ENCODE results near the gene EVC.
"Not testable (repeated sequence)": the region's sequence is repeated elsewhere in the genome, so short reads cannot be mapped to it uniquely, and the experiment has no call there.

The EVC gene

GRCh38 chr4:5810151-5810550 is 99.2 kb downstream of the EVC start:
- H3K9ac ChIP-seq (ENCODE audit: low read length): no peak overlapping the region
- H3K9me2 ChIP-seq (replicated peaks; ENCODE audit: insufficient read depth, low read length): no peaks in the 10 kb centered on the region
- no peak for DNase-seq
- H3K79me2 ChIP-seq (ENCODE audit: low read length): no peaks in the 10 kb centered on the region
- H2AFZ ChIP-seq (ENCODE audit: low read length): no peak overlapping the region
- no peaks in the 10 kb centered on the region for H4K20me1 ChIP-seq (ENCODE audit: insufficient read depth, low read length)
- H3F3A ChIP-seq (ENCODE audit: insufficient read depth, low read length): no peaks in the 10 kb centered on the region
- TF ChIP-seq EZH2 (optimal IDR thresholded peaks at IDR 0.05; ENCODE audit: low read depth, low read length) (no peak), EZH2phosphoT487 (IDR thresholded peaks at IDR 0.05; ENCODE audit: low read length) (no peak)
- TF ChIP-seq, protein P1, sequence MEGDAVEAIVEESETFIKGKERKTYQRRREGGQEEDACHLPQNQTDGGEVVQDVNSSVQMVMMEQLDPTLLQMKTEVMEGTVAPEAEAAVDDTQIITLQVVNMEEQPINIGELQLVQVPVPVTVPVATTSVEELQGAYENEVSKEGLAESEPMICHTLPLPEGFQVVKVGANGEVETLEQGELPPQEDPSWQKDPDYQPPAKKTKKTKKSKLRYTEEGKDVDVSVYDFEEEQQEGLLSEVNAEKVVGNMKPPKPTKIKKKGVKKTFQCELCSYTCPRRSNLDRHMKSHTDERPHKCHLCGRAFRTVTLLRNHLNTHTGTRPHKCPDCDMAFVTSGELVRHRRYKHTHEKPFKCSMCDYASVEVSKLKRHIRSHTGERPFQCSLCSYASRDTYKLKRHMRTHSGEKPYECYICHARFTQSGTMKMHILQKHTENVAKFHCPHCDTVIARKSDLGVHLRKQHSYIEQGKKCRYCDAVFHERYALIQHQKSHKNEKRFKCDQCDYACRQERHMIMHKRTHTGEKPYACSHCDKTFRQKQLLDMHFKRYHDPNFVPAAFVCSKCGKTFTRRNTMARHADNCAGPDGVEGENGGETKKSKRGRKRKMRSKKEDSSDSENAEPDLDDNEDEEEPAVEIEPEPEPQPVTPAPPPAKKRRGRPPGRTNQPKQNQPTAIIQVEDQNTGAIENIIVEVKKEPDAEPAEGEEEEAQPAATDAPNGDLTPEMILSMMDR (IDR thresholded peaks at IDR 0.05; ENCODE audit: low read length): no peak
- no peaks in the 10 kb centered on the region for H3K9me3 ChIP-seq (replicated peaks; ENCODE audit: insufficient read depth, low read length)
- no peaks in the 10 kb centered on the region for H3K36me3 ChIP-seq (replicated peaks; ENCODE audit: insufficient read depth, low read length)
- H3K27ac ChIP-seq (ENCODE audit: low read length): no peak overlapping the region
- no peak overlapping the region for H3K4me2 ChIP-seq (ENCODE audit: low read depth, low read length)
- no peaks in the 10 kb centered on the region for H3K27me3 ChIP-seq (replicated peaks; ENCODE audit: insufficient read depth, low read length)
- H3K4me1 ChIP-seq (ENCODE audit: low read length): no peaks in the 10 kb centered on the region
- no peak overlapping the region for H3K4me3 ChIP-seq (ENCODE audit: low read length)

DNA sequence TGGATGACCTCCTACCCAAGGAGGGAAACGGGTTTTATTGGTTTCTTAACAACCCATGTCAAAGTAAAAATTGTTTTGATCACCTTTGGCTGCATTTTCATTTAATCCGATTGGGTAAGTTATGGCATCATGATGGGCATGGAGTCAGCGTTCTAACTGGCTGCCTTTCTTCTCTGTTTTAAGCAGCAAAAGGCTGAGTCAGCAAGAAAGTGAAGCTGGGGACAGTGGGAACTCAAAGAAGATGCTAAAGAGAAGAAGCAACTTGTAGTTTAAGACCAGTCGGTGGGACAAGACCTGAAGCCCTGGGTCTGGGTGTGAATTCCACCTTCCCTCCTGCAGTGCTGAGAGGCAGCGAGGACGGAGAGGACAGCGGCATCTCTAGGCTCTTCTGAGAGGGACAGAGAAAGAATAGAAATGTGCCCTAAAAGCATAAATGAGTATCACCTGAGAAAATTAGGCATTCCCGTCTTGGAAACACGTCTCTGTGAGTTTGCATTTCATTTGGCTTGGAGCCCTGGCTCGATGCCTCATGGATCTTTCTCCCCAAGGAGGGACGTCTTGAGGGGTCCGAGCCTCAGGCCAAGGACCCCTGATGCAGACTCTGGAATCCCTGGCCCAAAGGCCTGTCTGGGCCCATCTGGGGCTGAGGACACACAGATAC is 99.9 kb downstream of the EVC start:
- H3K9me2 ChIP-seq (replicated peaks; ENCODE audit: insufficient read depth, low read length): no peaks in the 10 kb centered on the region
- TF ChIP-seq, protein P1 (IDR thresholded peaks at IDR 0.05; ENCODE audit: low read length): no peak
- TF ChIP-seq EZH2phosphoT487 (IDR thresholded peaks at IDR 0.05; ENCODE audit: low read length) (no peak), EZH2 (optimal IDR thresholded peaks at IDR 0.05; ENCODE audit: low read depth, low read length) (no peak)
- H3K27me3 ChIP-seq (replicated peaks; ENCODE audit: insufficient read depth, low read length): no peaks in the 10 kb centered on the region
- no peaks in the 10 kb centered on the region for H3F3A ChIP-seq (ENCODE audit: insufficient read depth, low read length)
- no peaks in the 10 kb centered on the region for H3K79me2 ChIP-seq (ENCODE audit: low read length)
- no peak for DNase-seq
- no peaks in the 10 kb centered on the region for H3K4me1 ChIP-seq (ENCODE audit: low read length)
- H3K9ac ChIP-seq (ENCODE audit: low read length): no peak overlapping the region
- H3K9me3 ChIP-seq (replicated peaks; ENCODE audit: insufficient read depth, low read length): no peaks in the 10 kb centered on the region
- H3K4me2 ChIP-seq (ENCODE audit: low read depth, low read length): no peak overlapping the region
- no peaks in the 10 kb centered on the region for H4K20me1 ChIP-seq (ENCODE audit: insufficient read depth, low read length)
- H3K36me3 ChIP-seq (replicated peaks; ENCODE audit: insufficient read depth, low read length): no peaks in the 10 kb centered on the region
- H3K27ac ChIP-seq (ENCODE audit: low read length): no peak overlapping the region
- H3K4me3 ChIP-seq (ENCODE audit: low read length): no peak overlapping the region
- H2AFZ ChIP-seq (ENCODE audit: low read length): no peak overlapping the region

DNA sequence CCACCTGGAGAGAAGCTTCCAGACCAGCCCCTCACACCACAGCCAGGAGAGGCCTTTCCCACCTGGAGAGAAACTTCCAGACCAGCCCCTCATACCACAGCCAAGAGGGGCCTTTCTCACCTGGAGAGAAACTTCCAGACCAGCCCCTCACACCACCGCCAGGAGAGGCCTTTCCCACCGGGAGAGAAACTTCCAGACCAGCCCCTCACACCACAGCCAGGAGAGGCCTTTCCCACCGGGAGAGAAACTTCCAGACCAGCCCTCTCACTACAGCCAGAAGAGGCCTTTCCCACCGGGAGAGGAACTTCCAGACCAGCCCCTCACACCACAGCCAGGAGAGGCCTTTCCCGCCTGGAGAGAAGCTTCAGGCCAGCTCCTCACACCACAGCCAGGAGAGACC is 101.1 kb downstream of the EVC start:
- not testable (repeated sequence) for H3K27me3 ChIP-seq (replicated peaks; ENCODE audit: insufficient read depth, low read length); H3K79me2 ChIP-seq (ENCODE audit: low read length); H3K9me2 ChIP-seq (replicated peaks; ENCODE audit: insufficient read depth, low read length); H3K9me3 ChIP-seq (replicated peaks; ENCODE audit: insufficient read depth, low read length); DNase-seq; H3K9ac ChIP-seq (ENCODE audit: low read length); H3K36me3 ChIP-seq (replicated peaks; ENCODE audit: insufficient read depth, low read length); H4K20me1 ChIP-seq (ENCODE audit: insufficient read depth, low read length); H3K27ac ChIP-seq (ENCODE audit: low read length); H3K4me1 ChIP-seq (ENCODE audit: low read length); H2AFZ ChIP-seq (ENCODE audit: low read length); H3F3A ChIP-seq (ENCODE audit: insufficient read depth, low read length); H3K4me3 ChIP-seq (ENCODE audit: low read length); H3K4me2 ChIP-seq (ENCODE audit: low read depth, low read length)

GRCh38 chr4:5812506-5813229 is 101.7 kb downstream of the EVC start:
- no peaks in the 10 kb centered on the region for H3K4me1 ChIP-seq (ENCODE audit: low read length)
- H3K36me3 ChIP-seq (replicated peaks; ENCODE audit: insufficient read depth, low read length): no peaks in the 10 kb centered on the region
- peak; percentile 56 for DNase-seq

More at GRCh38 chr4:5812506-5813229, 101.7 kb downstream of the EVC start:
- Histone ChIP-seq H4K20me1 (ENCODE audit: insufficient read depth, low read length) (no peaks in the 10 kb centered on the region), H3K27me3 (replicated peaks; ENCODE audit: insufficient read depth, low read length) (no peaks in the 10 kb centered on the region), H3K4me2 (ENCODE audit: low read depth, low read length) (no peak overlapping the region), H3K9ac (ENCODE audit: low read length) (no peak overlapping the region), H3K9me3 (replicated peaks; ENCODE audit: insufficient read depth, low read length) (no peaks in the 10 kb centered on the region), H3K27ac (ENCODE audit: low read length) (no peak overlapping the region), H2AFZ (ENCODE audit: low read length) (no peak overlapping the region), H3K4me3 (ENCODE audit: low read length) (no peak overlapping the region), H3F3A (ENCODE audit: insufficient read depth, low read length) (no peaks in the 10 kb centered on the region), H3K9me2 (replicated peaks; ENCODE audit: insufficient read depth, low read length) (no peaks in the 10 kb centered on the region), H3K79me2 (ENCODE audit: low read length) (no peaks in the 10 kb centered on the region)
- TF ChIP-seq, protein P1 (IDR thresholded peaks at IDR 0.05; ENCODE audit: low read length): peak; percentile 68
- no peak for TF ChIP-seq EZH2 (optimal IDR thresholded peaks at IDR 0.05; ENCODE audit: low read depth, low read length)
- no peak for TF ChIP-seq EZH2phosphoT487 (IDR thresholded peaks at IDR 0.05; ENCODE audit: low read length)

Measured in MM.1S (cell line).